ENCODE data around the gene MRPL48. TPM values are rescaled to one million over a fixed set of nuclear protein-coding genes. Genes with fewer than 3 reads are reported as not detected.

The MRPL48 gene
- 46.9 to 58.6 TPM (median 48.8 TPM) in 5 replicates for total RNA-seq (2022; extraction: Qiagen RNA extraction)

GRCh38 chr11:73787643-73788558 lies at the start of gene MRPL48:
Gene MRPL48 (plus strand): TSS chr11:73787874. CDS start chr11:73787972, 98 bp downstream.

GRCh38 chr11:73760679-73761402 lies 26.8 kb upstream of the MRPL48 start, which contains the start of gene RAB6A:
Gene RAB6A (minus strand): TSS chr11:73761074. CDS start chr11:73760635, 439 bp downstream.

GRCh38 chr11:73876424-73877310 lies 89.0 kb downstream of the MRPL48 start, which contains the start of the genes COA4 and PAAF1:
Gene COA4 (minus strand): TSS chr11:73876846. CDS start chr11:73873378, 3,468 bp downstream.
Gene PAAF1 (plus strand): TSS chr11:73876999. CDS start chr11:73877022, 23 bp downstream.

Other genes starting within 250 kb of the MRPL48 start
- gene FAM168A, start 189.8 kb upstream of the MRPL48 start, total RNA-seq (2022; extraction: Qiagen RNA extraction), result 10.4 to 16.1 TPM (median 14.3 TPM) in 5 replicates
- 0.44 to 1.3 TPM (median 1.2 TPM) in 5 replicates for gene PLEKHB1, start 141.3 kb upstream of the MRPL48 start, total RNA-seq (2022; extraction: Qiagen RNA extraction)
- 50.9 to 73.7 TPM (median 63.8 TPM) in 5 replicates for gene RAB6A, start 26.8 kb upstream of the MRPL48 start, total RNA-seq (2022; extraction: Qiagen RNA extraction)
- gene COA4, start 89.0 kb downstream of the MRPL48 start, total RNA-seq (2022; extraction: Qiagen RNA extraction), result 117 to 137 TPM (median 128 TPM) in 5 replicates
- 11.7 to 12.5 TPM (median 11.9 TPM) in 5 replicates for gene PAAF1, start 89.1 kb downstream of the MRPL48 start, total RNA-seq (2022; extraction: Qiagen RNA extraction)
- 0.47 to 0.87 TPM (median 0.68 TPM) in 5 replicates for gene DNAJB13, start 163.2 kb downstream of the MRPL48 start, total RNA-seq (2022; extraction: Qiagen RNA extraction)
- 82.4 to 114 TPM (median 86.2 TPM) in 5 replicates for gene UCP2, start 195.0 kb downstream of the MRPL48 start, total RNA-seq (2022; extraction: Qiagen RNA extraction)
- gene UCP3, start 221.2 kb downstream of the MRPL48 start, total RNA-seq (2022; extraction: Qiagen RNA extraction), result 0.89 to 2.0 TPM (median 1.2 TPM) in 5 replicates

Data from A549 treated with Hydrocortisone at 1 μM for 4 hours (cell line).